Hematopoietic multipotent progenitor cell treated with erythropoietin and hydrocortisone succinate and interleukin-3 and kit ligand, for 6 days (in vitro differentiated cells): ENCODE data around the gene POMP.

Source experiments
- DNase-seq: peaks from one replicate; pipeline ENCODE4 v3.0.0-alpha.2; 2015

The POMP gene

GRCh38 chr13:28704282-28704681 lies 45.4 kb downstream of the POMP start:
- no peak for DNase-seq

DNA sequence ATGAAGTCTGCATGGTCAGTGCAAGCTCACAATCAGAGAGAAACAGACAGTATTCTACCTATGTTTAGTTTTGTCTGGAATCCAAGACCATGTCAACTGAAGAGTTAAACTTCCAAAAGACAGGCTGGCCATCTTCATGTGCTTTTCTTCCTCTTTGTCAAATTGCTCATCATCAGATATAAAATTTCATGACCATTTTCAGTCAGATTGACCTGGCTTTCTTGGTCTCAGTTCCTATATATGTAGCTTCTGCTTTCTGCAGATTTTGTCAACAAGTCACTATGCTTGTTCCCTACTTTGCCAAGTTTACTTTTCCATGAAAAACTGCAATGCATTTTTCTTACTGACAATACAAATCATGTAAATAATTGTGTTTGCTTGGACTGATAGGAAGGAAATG lies 46.0 kb downstream of the POMP start:
- DNase-seq, result no peak

DNA sequence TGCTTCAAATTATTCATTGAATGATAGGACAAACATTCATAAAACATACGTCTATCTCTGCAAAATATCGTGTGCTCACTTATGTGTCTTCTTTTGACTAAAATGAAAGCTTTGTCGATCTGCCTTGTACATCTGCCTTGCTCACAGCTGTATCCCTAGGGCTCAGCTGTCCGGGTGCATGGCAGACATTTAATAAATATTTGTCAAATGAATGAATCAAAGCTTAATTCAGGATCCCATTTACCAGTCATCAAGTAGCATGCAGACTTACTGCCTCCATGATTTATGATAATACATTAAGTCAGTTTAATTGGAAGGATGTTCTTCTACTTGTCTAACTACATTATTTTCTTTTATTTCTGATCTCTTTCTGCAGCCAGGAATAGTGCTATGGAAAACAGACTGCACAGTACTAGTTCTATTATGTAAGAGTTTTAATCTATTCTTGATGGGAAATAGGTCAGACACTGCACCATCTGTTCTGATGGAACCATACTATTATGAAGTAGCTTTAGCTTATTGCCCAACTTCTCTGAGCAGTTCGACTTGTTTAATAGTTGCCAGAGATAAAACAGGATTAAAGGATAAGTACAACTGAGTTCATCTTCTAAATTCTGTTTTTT lies 46.6 kb downstream of the POMP start:
- DNase-seq, result no peak

- peak; percentile 67 for DNase-seq
Measured at GRCh38 chr13:28707629-28708427, 48.9 kb downstream of the POMP start.

DNA sequence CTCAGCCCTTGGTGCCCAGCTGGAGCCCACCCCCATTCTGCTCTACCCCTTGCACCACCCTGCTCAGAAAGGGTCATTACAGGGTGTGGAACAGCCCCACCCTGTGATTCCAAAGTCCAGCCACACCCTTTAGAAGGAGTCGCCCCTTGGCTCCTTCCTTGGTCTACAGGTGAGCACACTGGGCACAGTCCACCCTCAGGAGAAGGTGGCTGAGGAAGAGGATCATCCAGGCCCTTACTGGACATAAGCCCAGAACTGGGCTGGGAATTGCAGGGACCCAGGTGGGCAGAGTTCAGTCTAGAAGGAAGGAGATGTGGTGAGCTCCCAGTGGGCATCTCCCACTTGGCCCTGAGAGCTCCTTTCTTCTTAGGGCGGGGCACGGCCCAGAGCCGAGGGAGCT lies 51.2 kb downstream of the POMP start:
- DNase-seq, result no peak

- DNase-seq, result no peak
Measured at GRCh38 chr13:28714651-28715050, 55.7 kb downstream of the POMP start.

GRCh38 chr13:28716511-28716910 lies 57.6 kb downstream of the POMP start:
- no peak for DNase-seq

GRCh38 chr13:28717170-28717569 lies 58.2 kb downstream of the POMP start:
- DNase-seq, result no peak

DNA sequence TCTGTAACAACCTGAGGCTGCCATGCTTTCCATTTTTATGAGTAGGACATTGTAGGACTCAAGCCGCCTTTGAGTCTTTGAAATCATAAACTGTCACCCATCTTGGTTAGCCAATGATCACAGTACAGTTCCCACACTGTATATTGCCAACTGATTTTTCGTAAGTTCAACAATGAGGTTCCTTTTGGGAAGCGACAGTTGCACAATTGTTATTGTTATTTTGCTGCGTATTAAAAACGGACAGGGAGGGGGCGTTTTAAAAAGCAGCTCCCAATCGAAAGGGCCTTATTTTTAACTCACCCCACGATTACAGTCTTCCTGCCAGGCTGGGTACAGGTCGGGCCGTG lies 59.2 kb downstream of the POMP start:
- DNase-seq, result peak; percentile 36

DNA sequence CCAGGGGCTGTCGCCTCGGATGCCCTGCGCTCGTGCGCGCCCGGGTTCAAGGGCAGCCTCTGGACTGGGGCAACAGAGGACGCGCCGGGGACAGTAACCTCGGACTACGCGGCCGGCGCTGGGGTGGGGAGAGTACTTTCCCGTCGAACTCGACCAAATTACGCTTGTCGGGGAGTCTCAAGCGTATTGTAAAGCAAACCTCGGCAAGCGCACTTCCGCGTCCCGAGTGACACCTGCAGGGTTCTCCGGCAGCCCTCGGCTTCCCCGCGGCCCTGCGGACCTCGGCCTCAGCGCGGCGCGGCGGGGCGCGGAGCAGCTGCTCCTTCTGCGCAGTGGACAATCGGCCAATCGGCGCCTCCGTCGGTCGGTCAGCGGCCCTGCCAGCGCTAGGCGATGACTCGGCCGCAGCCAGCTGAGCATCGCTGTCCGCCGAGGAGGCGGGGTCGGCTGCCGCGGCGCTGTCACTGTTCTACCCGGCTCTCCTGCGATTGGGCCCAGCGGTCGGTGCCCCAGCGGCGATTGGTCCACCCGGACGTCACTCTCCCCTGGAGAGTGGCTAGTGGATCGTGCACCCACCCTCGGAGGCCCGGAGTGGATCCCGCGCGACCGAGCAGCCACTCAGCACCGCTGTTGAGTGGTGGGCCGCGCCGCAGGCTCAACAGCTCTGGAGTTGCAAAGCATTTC lies 59.8 kb downstream of the POMP start, which contains the start of gene SLC46A3:
Gene SLC46A3, minus strand, starts transcription at position 428 of the 684 bp plus-strand sequence. CDS start 972 bp downstream, outside the sequence.
- DNase-seq, result peak; percentile 95

DNA sequence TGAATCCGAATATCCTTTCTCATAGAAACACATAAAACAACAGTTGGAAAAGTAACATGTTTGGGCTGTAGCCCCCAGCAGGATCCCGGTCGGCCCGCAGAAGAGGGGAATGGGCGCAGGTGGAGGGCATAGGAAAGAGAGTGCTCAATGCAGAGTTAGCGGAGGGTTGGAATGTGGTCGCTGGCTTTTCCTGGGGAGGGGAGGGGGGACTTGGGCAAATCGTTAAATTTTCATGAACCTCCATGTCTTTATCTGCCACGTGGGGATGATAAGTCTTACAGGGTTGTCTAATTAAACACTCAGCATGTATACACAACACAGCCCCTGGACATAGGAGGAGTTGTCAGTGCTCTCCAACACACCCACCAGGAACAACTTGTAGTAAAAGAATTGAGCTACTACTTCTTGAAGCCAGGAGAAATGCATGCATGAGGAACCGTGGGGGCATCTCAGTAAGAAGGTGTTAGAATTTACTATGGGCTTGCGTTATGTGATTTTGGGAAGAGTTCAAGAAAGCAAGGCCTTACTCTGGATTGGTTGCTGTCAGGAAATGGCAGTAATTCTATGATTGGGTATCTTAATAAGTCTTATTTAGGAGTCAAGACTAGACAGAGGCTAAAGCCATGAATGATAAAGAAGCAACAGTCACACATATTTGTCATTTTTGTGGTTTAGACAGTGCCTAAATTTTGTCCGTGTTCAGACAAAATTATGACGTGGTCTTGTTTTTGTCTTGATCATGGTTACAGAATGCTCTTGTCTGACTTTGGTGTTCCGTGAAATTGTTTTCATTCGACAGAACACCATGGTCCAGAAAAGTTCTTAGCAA lies 60.5 kb downstream of the POMP start:
- peak; percentile 51 for DNase-seq

- DNase-seq, result no peak
Measured at GRCh38 chr13:28723806-28724205, 64.9 kb downstream of the POMP start.

GRCh38 chr13:28725046-28725610 lies 66.2 kb downstream of the POMP start:
- DNase-seq, result no peak
